ENCODE data around the gene OR51B6. TPM values are rescaled to one million over a fixed set of nuclear protein-coding genes. Genes with fewer than 3 reads are reported as not detected.

OR51B6 gene
- total and polyA plus RNA-seq, 2 donors (not counting 3 experiments of a cell fraction or from before 2014, with no cell fraction given) = not detected

GRCh38 chr11:5363679-5364078 lies 12.4 kb downstream of the OR51B6 start:
- no peak overlapping the region for H3K4me2 ChIP-seq (ENCODE audit: insufficient read depth, low read length)

More at GRCh38 chr11:5363679-5364078, 12.4 kb downstream of the OR51B6 start:
- Histone ChIP-seq H3K27me3 (ENCODE audit: control insufficient read depth in 2 of 2, insufficient read depth in 2 of 2, low read length in 2 of 2) (no peaks in the 10 kb centered on the region), H2AFZ (ENCODE audit: low read depth, low read length) (no peak overlapping the region), H4K20me1 (replicated peaks; ENCODE audit: control insufficient read depth, extremely low read depth, insufficient read depth, low read length) (no peaks in the 10 kb centered on the region), H3K9me3 (replicated peaks; ENCODE audit: control insufficient read depth, insufficient read depth, low read length) (no peaks in the 10 kb centered on the region), H3K4me3 (replicated peaks in 1 of 3; ENCODE audit: insufficient read depth in 1 of 3, low read depth in 1 of 3, low read length in 3 of 3) (no peak overlapping the region), H3K36me3 (ENCODE audit: control insufficient read depth in 2 of 2, extremely low read depth in 1 of 2, insufficient read depth in 2 of 2, low read length in 2 of 2) (no peaks in the 10 kb centered on the region), H3K79me2 (ENCODE audit: control insufficient read depth, insufficient read depth, low read length) (no peaks in the 10 kb centered on the region), H3K9ac (replicated peaks; ENCODE audit: extremely low read depth, insufficient read depth, low read length) (no peak overlapping the region), H3K9me1 (replicated peaks; ENCODE audit: control insufficient read depth, extremely low read depth, insufficient read depth, low read length) (no peaks in the 10 kb centered on the region), H3K4me1 (ENCODE audit: control insufficient read depth, extremely low read depth, insufficient read depth, low read length) (peaks cover 32% of the 10 kb centered on the region), H3K27ac (ENCODE audit: insufficient read depth, low read depth, low read length) (peak overlapping the region; percentile 15)
- FAIRE-seq (no peak), DNase-seq (ENCODE audit: low read depth, low spot score) (no peak)
- CTCF ChIA-PET = interaction anchor here (0.9 to 2.0 kb wide), 7 partner anchors 18 to 1176 kb away, joined by 3 to 8 read pairs (median 4); no protein-coding TSS in a partner anchor
- intact Hi-C loops (cut with micrococcal nuclease) (no loop called here), dilution Hi-C loops (cut with MboI; ENCODE audit: extremely low pct_ligation_motif_present, low sequenced_read_pairs) (no loop called here)
- POLR2A ChIA-PET = no interaction called here
- no TSS peak for BruUV-seq (replicated peaks)
- no peak for TF ChIP-seq FOS (IDR thresholded peaks at IDR 0.05; ENCODE audit: borderline replicate concordance, insufficient read depth, low read length)
- no peak for TF ChIP-seq MYC (IDR thresholded peaks at IDR 0.05; ENCODE audit: low read depth, low read length)
- no peak for TF ChIP-seq GATA2 (IDR thresholded peaks at IDR 0.05; ENCODE audit: insufficient read depth, insufficient read length, low read depth, low read length)
- no peak for TF ChIP-seq POLR2AphosphoS5 (IDR thresholded peaks at IDR 0.05; ENCODE audit: insufficient read depth, low read depth, low read length)
- no peak for TF ChIP-seq MAX (IDR thresholded peaks at IDR 0.05; ENCODE audit: insufficient read depth, insufficient read length)
- TF ChIP-seq POLR2A (IDR thresholded peaks at IDR 0.05; ENCODE audit: low read depth, low read length) = no peak
- no peak for TF ChIP-seq JUN (IDR thresholded peaks at IDR 0.05; ENCODE audit: borderline replicate concordance, insufficient read depth, insufficient read length, low read depth)
- no peak for TF ChIP-seq EZH2 (IDR thresholded peaks at IDR 0.05; ENCODE audit: borderline replicate concordance, low read depth, low read length, severe bottlenecking)
- no peak for TF ChIP-seq CTCF (IDR thresholded peaks at IDR 0.05; ENCODE audit: extremely low read depth in 1 of 2, insufficient read depth in 1 of 2, low read depth in 1 of 2, low read length in 2 of 2)
